Peyer's patch (tissue), 4 donors: ENCODE measurements around the gene TERT. TPM values are rescaled to one million over a fixed set of nuclear protein-coding genes. Genes with fewer than 3 reads are reported as not detected.

Experiments
- DNase-seq, 3 donors: peaks; one replicate each; pipeline ENCODE4 v3.0.0-alpha.2; 2017 to 2019
- H3K27ac ChIP-seq, 4 donors: fragments of 200-600 bp; sonication (generic); one replicate each; pipeline ENCODE4 v1.5.1; 2016 to 2019
- H3K27me3 ChIP-seq, 2 donors: fragments of 200-600 bp; sonication (generic); one replicate each; pipeline ENCODE4 v1.5.1; 2019
- H3K36me3 ChIP-seq, 3 donors: fragments of 200-600 bp; sonication (generic); one replicate each; pipeline ENCODE4 v1.5.1; 2016 to 2019
- H3K4me1 ChIP-seq, 4 donors: fragments of 200-600 bp; sonication (generic); one replicate each; pipeline ENCODE4 v1.5.1; 2016 to 2019
- H3K4me3 ChIP-seq, 4 donors: fragments of 200-600 bp; sonication (generic); 1 replicate in 3 of 4; 2 replicates in 1 of 4; pipeline ENCODE4 v1.5.1; 2016 to 2019; ENCODE audit warnings: mild to moderate bottlenecking in 1 of 4
- H3K9me3 ChIP-seq, 4 donors: fragments of 200-600 bp; sonication (generic); one replicate each; pipeline ENCODE4 v1.5.1; 2016 to 2019; ENCODE audit warnings: mild to moderate bottlenecking in 1 of 4
- POLR2A ChIP-seq, 2 donors: fragments of 450-650 bp; IDR thresholded peaks; one replicate each; pipeline ENCODE4 v1.5.1; 2017; ENCODE audit warnings: antibody characterized with exemption in 2 of 2, mild to moderate bottlenecking in 2 of 2, moderate library complexity in 2 of 2
- total RNA-seq, 4 donors: library from RNA; depleted of rRNA; stranded (reverse); fragments of >200 nt; gene quantifications; one replicate each; pipeline ENCODE4 v1.1.0, GENCODE V29; 2016
- TF ChIP-seq, protein P1 (sequence below), 6 experiments: fragments of 450-650 bp in 4 of 6; fragments of 200-600 bp in 2 of 6; sonication (generic) in 1 of 6; IDR thresholded peaks; one replicate each; pipeline ENCODE4 v1.5.1; 2017 to 2019; ENCODE audit warnings: antibody characterized with exemption in 6 of 6, mild to moderate bottlenecking in 3 of 6, moderate library complexity in 1 of 6

The TERT gene
- total RNA-seq, 4 donors from 2014 or later: 0.70 to 6.6 (median 1.6) TPM

DNA sequence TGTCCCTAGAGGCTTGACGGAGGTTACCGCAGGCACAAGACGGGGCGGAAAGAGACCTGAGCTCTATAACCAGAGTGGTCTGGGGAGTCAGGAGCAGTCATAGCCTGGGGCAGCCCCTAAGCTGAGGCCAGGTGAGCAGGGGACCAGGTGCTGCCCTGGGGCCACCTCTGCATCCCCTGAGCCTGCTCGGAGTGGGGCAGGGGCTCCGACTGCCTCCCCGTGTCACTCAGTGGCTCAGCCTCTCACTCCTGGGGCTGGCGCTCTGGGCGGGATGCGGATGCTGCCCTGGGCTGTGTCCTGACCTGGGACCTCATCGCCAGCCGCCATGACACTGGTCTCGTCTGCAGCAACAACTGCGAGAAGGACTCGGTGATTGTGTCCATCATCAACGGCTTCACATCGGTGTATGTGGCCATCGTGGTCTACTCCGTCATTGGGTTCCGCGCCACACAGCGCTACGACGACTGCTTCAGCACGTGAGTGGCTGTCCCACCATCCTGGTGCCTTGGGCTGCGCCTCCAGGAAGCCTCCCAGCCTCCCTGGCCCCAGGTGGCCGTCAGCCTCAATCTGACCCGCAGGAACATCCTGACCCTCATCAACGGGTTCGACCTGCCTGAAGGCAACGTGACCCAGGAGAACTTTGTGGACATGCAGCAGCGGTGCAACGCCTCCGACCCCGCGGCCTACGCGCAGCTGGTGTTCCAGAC, 78.5 kb downstream of the TERT start:
- Histone ChIP-seq H3K9me3 (no peaks in the 10 kb centered on the region), H3K27me3 (no peaks in the 10 kb centered on the region), H3K36me3 (peaks cover 0 to 40% (median 0%) of the 10 kb centered on the region in 3 donors), H3K4me3 (no peak overlapping the region), H3K27ac (no peak overlapping the region), H3K4me1 (no peaks in the 10 kb centered on the region)
- DNase-seq: no peak
- TF ChIP-seq, protein P1, sequence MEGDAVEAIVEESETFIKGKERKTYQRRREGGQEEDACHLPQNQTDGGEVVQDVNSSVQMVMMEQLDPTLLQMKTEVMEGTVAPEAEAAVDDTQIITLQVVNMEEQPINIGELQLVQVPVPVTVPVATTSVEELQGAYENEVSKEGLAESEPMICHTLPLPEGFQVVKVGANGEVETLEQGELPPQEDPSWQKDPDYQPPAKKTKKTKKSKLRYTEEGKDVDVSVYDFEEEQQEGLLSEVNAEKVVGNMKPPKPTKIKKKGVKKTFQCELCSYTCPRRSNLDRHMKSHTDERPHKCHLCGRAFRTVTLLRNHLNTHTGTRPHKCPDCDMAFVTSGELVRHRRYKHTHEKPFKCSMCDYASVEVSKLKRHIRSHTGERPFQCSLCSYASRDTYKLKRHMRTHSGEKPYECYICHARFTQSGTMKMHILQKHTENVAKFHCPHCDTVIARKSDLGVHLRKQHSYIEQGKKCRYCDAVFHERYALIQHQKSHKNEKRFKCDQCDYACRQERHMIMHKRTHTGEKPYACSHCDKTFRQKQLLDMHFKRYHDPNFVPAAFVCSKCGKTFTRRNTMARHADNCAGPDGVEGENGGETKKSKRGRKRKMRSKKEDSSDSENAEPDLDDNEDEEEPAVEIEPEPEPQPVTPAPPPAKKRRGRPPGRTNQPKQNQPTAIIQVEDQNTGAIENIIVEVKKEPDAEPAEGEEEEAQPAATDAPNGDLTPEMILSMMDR (IDR thresholded peaks at IDR 0.05): no peak
- TF ChIP-seq POLR2A (IDR thresholded peaks at IDR 0.05): no peak

DNA sequence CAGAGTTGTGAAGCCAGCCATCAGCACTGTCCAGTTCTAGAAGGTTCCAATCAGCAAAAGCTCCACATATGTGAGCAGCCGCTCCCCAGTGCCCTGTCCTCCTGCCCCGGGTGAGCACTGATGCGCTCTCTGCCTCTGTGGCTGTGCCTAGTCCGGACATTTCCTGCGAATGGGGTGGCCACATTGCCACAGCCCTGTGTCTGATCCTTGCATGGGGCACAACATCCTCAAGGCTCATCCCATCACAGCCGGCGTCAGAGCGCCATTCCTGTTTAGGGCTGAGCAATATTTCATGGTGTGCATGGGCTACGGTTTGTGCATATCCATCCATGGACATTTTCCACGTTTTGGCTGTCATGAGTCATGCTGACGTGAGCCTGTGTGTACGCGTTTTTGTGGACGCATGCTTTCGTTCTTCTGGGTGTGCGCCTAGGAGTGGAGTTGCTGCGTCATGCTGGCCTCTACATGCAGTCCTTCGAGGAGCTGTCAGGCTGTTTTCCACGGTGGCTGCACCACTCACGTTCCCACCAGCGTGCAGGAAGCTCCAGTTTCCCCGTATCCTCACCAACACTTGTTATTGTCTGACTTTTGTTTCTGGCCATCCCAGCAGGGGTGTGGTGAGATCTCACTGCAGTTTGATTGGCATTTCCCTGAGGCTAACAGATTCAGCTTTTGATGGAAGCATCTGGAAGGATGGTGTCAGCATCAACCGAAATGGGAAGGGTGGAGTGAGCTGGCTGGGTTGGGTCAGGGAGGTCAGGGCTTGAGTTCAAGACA, 79.4 kb downstream of the TERT start:
- TF ChIP-seq, protein P1 (IDR thresholded peaks at IDR 0.05): no peak
- TF ChIP-seq POLR2A (IDR thresholded peaks at IDR 0.05): no peak
- peaks cover 0 to 45% (median 0%) of the 10 kb centered on the region in 3 donors for H3K36me3 ChIP-seq
- H3K9me3 ChIP-seq: no peaks in the 10 kb centered on the region
- H3K4me3 ChIP-seq: no peak overlapping the region
- no peak for DNase-seq
- no peak overlapping the region for H3K27ac ChIP-seq
- no peaks in the 10 kb centered on the region for H3K27me3 ChIP-seq
- no peaks in the 10 kb centered on the region for H3K4me1 ChIP-seq

DNA sequence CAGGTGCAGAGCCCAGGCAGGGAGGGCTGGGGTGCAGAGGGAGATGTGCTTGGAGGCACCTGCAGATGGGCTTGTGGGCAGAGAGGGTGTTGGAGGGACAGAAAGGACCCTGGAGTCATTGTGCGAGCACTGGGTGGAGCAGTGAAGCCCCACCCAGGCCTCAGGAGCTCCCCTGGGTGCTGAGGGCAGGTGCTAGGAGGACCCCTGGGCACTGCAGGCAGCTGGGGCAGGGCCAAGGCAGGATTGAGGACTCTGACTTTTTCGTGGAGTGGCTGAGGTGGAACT, 80.0 kb downstream of the TERT start:
- DNase-seq: no peak
- Histone ChIP-seq H3K4me3 (no peak overlapping the region), H3K4me1 (no peaks in the 10 kb centered on the region), H3K36me3 (peaks cover 0 to 50% (median 0%) of the 10 kb centered on the region in 3 donors), H3K9me3 (no peaks in the 10 kb centered on the region), H3K27ac (no peak overlapping the region), H3K27me3 (no peaks in the 10 kb centered on the region)
- no peak for TF ChIP-seq POLR2A (IDR thresholded peaks at IDR 0.05)
- TF ChIP-seq, protein P1 (IDR thresholded peaks at IDR 0.05): no peak

DNA sequence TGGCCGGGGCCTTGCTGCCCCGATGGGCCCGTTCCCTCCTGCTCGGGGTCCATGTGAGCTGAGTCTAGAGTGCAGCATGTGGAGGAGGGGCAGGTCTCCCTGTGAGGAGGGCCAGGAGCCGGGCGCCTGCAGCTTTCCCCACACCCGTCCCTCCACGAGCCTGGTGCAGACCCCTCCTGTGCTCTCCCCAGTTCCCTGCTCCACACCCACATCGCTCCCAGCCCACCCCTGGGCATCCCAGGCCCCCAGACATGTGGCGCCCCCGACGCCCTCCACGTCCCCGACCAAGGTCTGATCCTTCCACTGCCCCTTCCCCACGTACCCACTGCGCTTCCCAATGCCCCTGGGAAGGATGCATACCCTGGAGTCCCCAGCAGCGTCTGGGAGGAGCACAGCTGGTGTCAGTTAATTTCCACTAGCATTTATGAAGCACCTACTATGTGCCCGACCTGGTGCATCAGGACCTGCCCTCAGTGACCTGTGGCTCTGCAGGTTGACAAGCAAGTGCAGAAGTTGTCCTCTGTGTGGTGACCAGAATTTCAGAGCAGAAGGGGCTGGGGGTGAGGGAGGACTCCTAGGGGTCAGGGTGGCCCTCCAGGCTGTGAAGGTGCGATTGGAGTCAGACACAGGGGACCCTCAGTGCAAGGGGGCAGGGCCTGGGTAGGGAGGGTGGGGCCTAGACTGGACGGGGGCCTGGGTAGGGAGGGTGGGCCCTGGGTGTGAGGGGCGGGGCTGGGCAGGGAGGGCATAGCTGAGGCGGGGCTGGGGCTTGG, 80.5 kb downstream of the TERT start:
- no peak for TF ChIP-seq POLR2A (IDR thresholded peaks at IDR 0.05)
- TF ChIP-seq, protein P1 (IDR thresholded peaks at IDR 0.05): no peak
- H3K9me3 ChIP-seq: no peaks in the 10 kb centered on the region
- H3K4me1 ChIP-seq: no peaks in the 10 kb centered on the region
- H3K36me3 ChIP-seq: peaks cover 0 to 55% (median 0%) of the 10 kb centered on the region in 3 donors
- no peak overlapping the region for H3K27ac ChIP-seq
- no peak for DNase-seq
- H3K4me3 ChIP-seq: no peak overlapping the region
- no peaks in the 10 kb centered on the region for H3K27me3 ChIP-seq

DNA sequence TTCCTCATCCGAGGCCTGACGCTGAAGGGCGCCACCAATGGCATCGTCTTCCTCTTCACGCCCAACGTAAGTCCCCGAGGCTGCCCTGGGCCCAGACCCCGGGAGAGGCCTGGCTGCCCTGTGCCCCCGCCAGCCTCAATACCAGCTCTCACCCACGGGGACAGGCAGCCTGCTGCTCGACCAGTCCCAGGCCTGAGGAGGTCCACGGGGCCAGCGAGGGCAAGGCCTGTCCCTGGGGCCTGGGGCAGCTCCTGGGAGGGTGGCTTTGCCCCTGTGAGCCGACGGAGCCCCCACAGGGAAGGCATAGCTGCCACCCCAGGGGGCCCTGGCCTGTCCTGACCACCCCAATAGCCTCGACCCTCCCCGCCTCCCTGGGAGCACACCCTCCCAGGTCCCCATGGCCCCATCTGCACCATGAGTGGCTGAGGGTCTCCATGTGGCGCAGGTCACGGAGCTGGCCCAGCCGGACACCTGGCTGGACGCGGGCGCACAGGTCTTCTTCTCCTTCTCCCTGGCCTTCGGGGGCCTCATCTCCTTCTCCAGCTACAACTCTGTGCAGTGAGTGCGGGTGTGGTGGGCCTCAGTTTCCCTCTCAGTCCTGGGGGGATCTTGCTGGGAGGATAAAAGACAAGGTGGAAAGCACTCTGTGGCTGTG, 81.2 kb downstream of the TERT start:
- TF ChIP-seq POLR2A (IDR thresholded peaks at IDR 0.05): no peak
- TF ChIP-seq, protein P1 (IDR thresholded peaks at IDR 0.05): no peak
- Histone ChIP-seq H3K4me3 (no peak overlapping the region), H3K36me3 (peaks cover 0 to 55% (median 0%) of the 10 kb centered on the region in 3 donors), H3K9me3 (no peaks in the 10 kb centered on the region), H3K4me1 (no peaks in the 10 kb centered on the region), H3K27ac (no peak overlapping the region), H3K27me3 (no peaks in the 10 kb centered on the region)
- DNase-seq: no peak
